Measurements from ENCODE around the gene GRHPR.
"Not testable (repeated sequence)": the region's sequence is repeated elsewhere in the genome, so short reads cannot be mapped to it uniquely, and the experiment has no call there.

GRHPR gene

GRCh38 chr9:37456817-37457216 lies 34.3 kb downstream of the GRHPR start:
- no peak overlapping the region for H3K4me3 ChIP-seq (ENCODE audit: low read length)
- TF ChIP-seq ZNF274 (IDR thresholded peaks at IDR 0.05; ENCODE audit: low read depth, low read length): no peak

- H3K4me3 ChIP-seq (ENCODE audit: low read length): peak overlapping the region; percentile 84
- TF ChIP-seq ZNF274 (IDR thresholded peaks at IDR 0.05; ENCODE audit: low read depth, low read length): no peak
Observed at GRCh38 chr9:37464006-37464405, 41.5 kb downstream of the GRHPR start.

- peak overlapping the region; percentile 84 for H3K4me3 ChIP-seq (ENCODE audit: low read length)
- no peak for TF ChIP-seq ZNF274 (IDR thresholded peaks at IDR 0.05; ENCODE audit: low read depth, low read length)
Observed at GRCh38 chr9:37464426-37465248, 42.1 kb downstream of the GRHPR start.

- H3K4me3 ChIP-seq (ENCODE audit: low read length): peak within 1 kb of the TSS; percentile 84
- no peak for TF ChIP-seq ZNF274 (IDR thresholded peaks at IDR 0.05; ENCODE audit: low read depth, low read length)
Observed at GRCh38 chr9:37465249-37466036, 42.9 kb downstream of the GRHPR start, which contains the start of gene ZBTB5. ZBTB5 (minus strand) TSS chr9:37465450; CDS start chr9:37442551, 22,899 bp downstream.

- no peak for TF ChIP-seq ZNF274 (IDR thresholded peaks at IDR 0.05; ENCODE audit: low read depth, low read length)
- H3K4me3 ChIP-seq (ENCODE audit: low read length): peak overlapping the region; percentile 64
Observed at GRCh38 chr9:37466037-37466709, 43.7 kb downstream of the GRHPR start.

GRCh38 chr9:37467530-37467929 lies 45.0 kb downstream of the GRHPR start:
- not testable (repeated sequence) for H3K4me3 ChIP-seq (ENCODE audit: low read length)

GRCh38 chr9:37468620-37469019 lies 46.1 kb downstream of the GRHPR start:
- H3K4me3 ChIP-seq (ENCODE audit: low read length): no peak overlapping the region
- no peak for TF ChIP-seq ZNF274 (IDR thresholded peaks at IDR 0.05; ENCODE audit: low read depth, low read length)

- TF ChIP-seq ZNF274 (IDR thresholded peaks at IDR 0.05; ENCODE audit: low read depth, low read length): no peak
- peak overlapping the region; percentile 58; the same call in 1 of the 2 replicates for H3K4me3 ChIP-seq (ENCODE audit: low read length)
Observed at GRCh38 chr9:37471942-37472684, 49.6 kb downstream of the GRHPR start.

- H3K4me3 ChIP-seq (ENCODE audit: low read length): not testable (repeated sequence)
Observed at GRCh38 chr9:37473982-37474381, 51.5 kb downstream of the GRHPR start.

GRCh38 chr9:37474438-37474837 lies 51.9 kb downstream of the GRHPR start:
- no peak for TF ChIP-seq ZNF274 (IDR thresholded peaks at IDR 0.05; ENCODE audit: low read depth, low read length)
- H3K4me3 ChIP-seq (ENCODE audit: low read length): no peak overlapping the region

GRCh38 chr9:37476930-37477329 lies 54.4 kb downstream of the GRHPR start:
- TF ChIP-seq ZNF274 (IDR thresholded peaks at IDR 0.05; ENCODE audit: low read depth, low read length): no peak
- no peak overlapping the region for H3K4me3 ChIP-seq (ENCODE audit: low read length)

GRCh38 chr9:37477443-37477842 lies 54.9 kb downstream of the GRHPR start:
- not testable (repeated sequence) for H3K4me3 ChIP-seq (ENCODE audit: low read length)

GRCh38 chr9:37477987-37478619 lies 55.6 kb downstream of the GRHPR start:
- H3K4me3 ChIP-seq (ENCODE audit: low read length): not testable (repeated sequence)

- no peak overlapping the region for H3K4me3 ChIP-seq (ENCODE audit: low read length)
- TF ChIP-seq ZNF274 (IDR thresholded peaks at IDR 0.05; ENCODE audit: low read depth, low read length): no peak
Observed at GRCh38 chr9:37480759-37481158, 58.3 kb downstream of the GRHPR start.
